ENCODE data around the gene NIM1K. TPM values are rescaled to one million over a fixed set of nuclear protein-coding genes. Genes with fewer than 3 reads are reported as not detected.

NIM1K gene
- total and polyA plus RNA-seq, 2 donors (not counting 1 experiment from before 2014, with no cell fraction given): 0.13 to 0.32 TPM

DNA sequence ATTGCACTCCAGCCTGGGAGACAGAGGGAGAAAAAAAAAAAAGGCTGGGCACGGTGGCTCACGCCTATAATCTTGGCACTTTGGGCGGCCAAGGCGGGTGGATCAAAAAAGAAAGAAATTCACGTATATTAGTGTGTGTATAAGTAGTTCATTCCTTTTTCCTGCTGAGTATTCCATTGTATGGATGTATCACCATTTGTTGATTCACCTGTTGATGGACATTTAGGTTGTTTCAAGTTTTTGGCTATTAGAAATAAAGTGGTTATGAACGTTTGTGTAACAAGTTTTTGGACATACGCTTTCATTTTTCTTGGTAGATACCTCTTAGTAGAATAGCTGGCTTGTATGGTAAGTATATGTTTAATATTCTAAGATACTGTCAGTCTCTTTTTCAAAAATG, 42.8 kb upstream of the NIM1K start:
- Histone ChIP-seq H3K4me2 (replicated peaks; ENCODE audit: low read depth, low read length, poor library complexity, severe bottlenecking) (no peak overlapping the region), H3K36me3 (replicated peaks in 1 of 2; ENCODE audit: control extremely low read depth in 1 of 2, control insufficient read depth in 1 of 2, extremely low read depth in 1 of 2, insufficient read depth in 2 of 2, low read length in 1 of 2) (peaks cover 11 to 28% of the 10 kb centered on the region in 2 experiments), H3K9ac (ENCODE audit: low read length) (no peak overlapping the region), H4K20me1 (ENCODE audit: control insufficient read depth, insufficient read depth, low read length, poor library complexity, severe bottlenecking) (peaks cover 19% of the 10 kb centered on the region), H3K9me3 (ENCODE audit: control extremely low read depth in 1 of 3, control insufficient read depth in 2 of 3, insufficient read depth in 1 of 3, low read length in 2 of 3) (no peaks in the 10 kb centered on the region), H3K4me3 (ENCODE audit: control extremely low read depth in 1 of 5, extremely low read depth in 1 of 5, insufficient read depth in 1 of 5, low read depth in 2 of 5, low read length in 4 of 5) (no peak overlapping the region), H3K27ac (ENCODE audit: low read length in 2 of 2) (no peak overlapping the region), H3K4me1 (ENCODE audit: control insufficient read depth in 2 of 2, insufficient read depth in 2 of 2, low read length in 2 of 2) (no peaks in the 10 kb centered on the region), H3K27me3 (replicated peaks in 1 of 4; ENCODE audit: control extremely low read depth in 1 of 4, control insufficient read depth in 3 of 4, insufficient read depth in 4 of 4, low read length in 3 of 4) (no peaks in the 10 kb centered on the region), H3K79me2 (ENCODE audit: control insufficient read depth, insufficient read depth, low read length) (peaks cover 68% of the 10 kb centered on the region), H2AFZ (ENCODE audit: insufficient read depth, low read depth, low read length, poor library complexity, severe bottlenecking) (no peak overlapping the region)
- TF ChIP-seq EZH2 (IDR thresholded peaks at IDR 0.05; ENCODE audit: borderline replicate concordance, insufficient read depth, low read depth, low read length, poor library complexity, severe bottlenecking): no peak
- TF ChIP-seq, protein P1, sequence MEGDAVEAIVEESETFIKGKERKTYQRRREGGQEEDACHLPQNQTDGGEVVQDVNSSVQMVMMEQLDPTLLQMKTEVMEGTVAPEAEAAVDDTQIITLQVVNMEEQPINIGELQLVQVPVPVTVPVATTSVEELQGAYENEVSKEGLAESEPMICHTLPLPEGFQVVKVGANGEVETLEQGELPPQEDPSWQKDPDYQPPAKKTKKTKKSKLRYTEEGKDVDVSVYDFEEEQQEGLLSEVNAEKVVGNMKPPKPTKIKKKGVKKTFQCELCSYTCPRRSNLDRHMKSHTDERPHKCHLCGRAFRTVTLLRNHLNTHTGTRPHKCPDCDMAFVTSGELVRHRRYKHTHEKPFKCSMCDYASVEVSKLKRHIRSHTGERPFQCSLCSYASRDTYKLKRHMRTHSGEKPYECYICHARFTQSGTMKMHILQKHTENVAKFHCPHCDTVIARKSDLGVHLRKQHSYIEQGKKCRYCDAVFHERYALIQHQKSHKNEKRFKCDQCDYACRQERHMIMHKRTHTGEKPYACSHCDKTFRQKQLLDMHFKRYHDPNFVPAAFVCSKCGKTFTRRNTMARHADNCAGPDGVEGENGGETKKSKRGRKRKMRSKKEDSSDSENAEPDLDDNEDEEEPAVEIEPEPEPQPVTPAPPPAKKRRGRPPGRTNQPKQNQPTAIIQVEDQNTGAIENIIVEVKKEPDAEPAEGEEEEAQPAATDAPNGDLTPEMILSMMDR (IDR thresholded peaks at IDR 0.05): no peak
- WGBS (ENCODE audit: insufficient coverage): 100% methylated on average over 2 of the region's 7 CpGs
- no peak overlapping the region for H3K4me3 Mint-ChIP-seq
- H3K27ac Mint-ChIP-seq: no peak overlapping the region
- H3K9me3 Mint-ChIP-seq (ENCODE audit: insufficient read depth): no peaks in the 10 kb centered on the region
- intact Hi-C loops (cut with micrococcal nuclease): no loop called here
- H3K27me3 Mint-ChIP-seq: no peaks in the 10 kb centered on the region
- CTCF ChIA-PET: no interaction called here
- DNase-seq (no peak), ATAC-seq (ENCODE audit: low read depth) (no peak)
- no peaks in the 10 kb centered on the region for H3K4me1 Mint-ChIP-seq
- POLR2A ChIA-PET: no interaction called here

DNA sequence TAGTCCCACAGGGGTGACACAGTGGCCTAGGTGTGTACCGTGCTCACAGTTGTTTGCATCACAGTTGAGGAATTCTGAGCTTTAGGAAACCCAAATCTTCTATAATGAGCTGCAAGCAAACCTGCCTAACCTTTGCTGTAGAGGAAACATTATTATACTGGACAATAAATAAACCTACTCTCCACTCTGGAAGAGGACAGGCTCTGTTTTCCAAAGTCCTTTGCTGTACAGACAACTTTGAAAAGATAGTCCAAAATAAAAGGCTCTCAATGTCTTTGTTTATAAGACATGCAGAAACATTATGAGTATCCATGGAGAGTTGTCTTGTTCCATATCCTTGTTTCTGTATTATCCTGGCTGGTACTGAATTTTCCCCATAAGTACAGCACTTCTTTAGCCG, 42.0 kb upstream of the NIM1K start:
- H4K20me1 ChIP-seq (ENCODE audit: control insufficient read depth, insufficient read depth, low read length, poor library complexity, severe bottlenecking): peaks cover 28% of the 10 kb centered on the region
- Mint-ChIP-seq H3K27me3 (no peaks in the 10 kb centered on the region), H3K27ac (no peak overlapping the region), H3K4me1 (no peaks in the 10 kb centered on the region), H3K4me3 (no peak overlapping the region), H3K9me3 (ENCODE audit: insufficient read depth) (no peaks in the 10 kb centered on the region)
- H3K4me3 ChIP-seq (ENCODE audit: control extremely low read depth in 1 of 5, extremely low read depth in 1 of 5, insufficient read depth in 1 of 5, low read depth in 2 of 5, low read length in 4 of 5): no peak overlapping the region
- no peak overlapping the region for H3K27ac ChIP-seq (ENCODE audit: low read length in 2 of 2)
- H2AFZ ChIP-seq (ENCODE audit: insufficient read depth, low read depth, low read length, poor library complexity, severe bottlenecking): no peak overlapping the region
- CTCF ChIA-PET: no interaction called here
- H3K4me2 ChIP-seq (replicated peaks; ENCODE audit: low read depth, low read length, poor library complexity, severe bottlenecking): no peak overlapping the region
- ATAC-seq (ENCODE audit: low read depth) (no peak), DNase-seq (no peak)
- H3K79me2 ChIP-seq (ENCODE audit: control insufficient read depth, insufficient read depth, low read length): peaks cover 61% of the 10 kb centered on the region
- no peaks in the 10 kb centered on the region for H3K27me3 ChIP-seq (replicated peaks in 1 of 4; ENCODE audit: control extremely low read depth in 1 of 4, control insufficient read depth in 3 of 4, insufficient read depth in 4 of 4, low read length in 3 of 4)
- H3K36me3 ChIP-seq (replicated peaks in 1 of 2; ENCODE audit: control extremely low read depth in 1 of 2, control insufficient read depth in 1 of 2, extremely low read depth in 1 of 2, insufficient read depth in 2 of 2, low read length in 1 of 2): peaks cover 9 to 27% of the 10 kb centered on the region in 2 experiments
- no CpG with 5 or more reads among the region's 2 CpGs for WGBS (ENCODE audit: insufficient coverage)
- intact Hi-C loops (cut with micrococcal nuclease): no loop called here
- H3K9ac ChIP-seq (ENCODE audit: low read length): no peak overlapping the region
- no peak for TF ChIP-seq EZH2 (IDR thresholded peaks at IDR 0.05; ENCODE audit: borderline replicate concordance, insufficient read depth, low read depth, low read length, poor library complexity, severe bottlenecking)
- TF ChIP-seq, protein P1 (IDR thresholded peaks at IDR 0.05): no peak
- POLR2A ChIA-PET: no interaction called here
- H3K4me1 ChIP-seq (ENCODE audit: control insufficient read depth in 2 of 2, insufficient read depth in 2 of 2, low read length in 2 of 2): no peaks in the 10 kb centered on the region
- no peaks in the 10 kb centered on the region for H3K9me3 ChIP-seq (ENCODE audit: control extremely low read depth in 1 of 3, control insufficient read depth in 2 of 3, insufficient read depth in 1 of 3, low read length in 2 of 3)
